Measurements from ENCODE around the gene FAM25G.
A peak's percentile ranks its signal among the peaks of the same experiment; 100 is the strongest.
"Not testable (repeated sequence)": the region's sequence is repeated elsewhere in the genome, so short reads cannot be mapped to it uniquely, and the experiment has no call there.

FAM25G gene

GRCh38 chr10:47462577-47463358, 28.7 kb downstream of the FAM25G start:
- not testable (repeated sequence) for DNase-seq

GRCh38 chr10:47461261-47461687, 30.2 kb downstream of the FAM25G start:
- peak; percentile 28 for DNase-seq

GRCh38 chr10:47458466-47459154, 32.9 kb downstream of the FAM25G start:
- DNase-seq: peak; percentile 67

- no peak for DNase-seq
Measured at GRCh38 chr10:47457826-47458225, 33.7 kb downstream of the FAM25G start.

- DNase-seq: no peak
Measured at GRCh38 chr10:47457528-47457820, 34.0 kb downstream of the FAM25G start.

GRCh38 chr10:47456794-47457527, 34.5 kb downstream of the FAM25G start:
- DNase-seq: no peak

- no peak for DNase-seq
Measured at GRCh38 chr10:47456079-47456785, 35.3 kb downstream of the FAM25G start.

- DNase-seq: not testable (repeated sequence)
Measured at GRCh38 chr10:47455350-47456078, 36.0 kb downstream of the FAM25G start.

- no peak for DNase-seq
Measured at GRCh38 chr10:47454780-47455058, 36.8 kb downstream of the FAM25G start.

GRCh38 chr10:47454008-47454779, 37.3 kb downstream of the FAM25G start:
- no peak for DNase-seq

- DNase-seq: no peak
Measured at GRCh38 chr10:47453141-47454007, 38.1 kb downstream of the FAM25G start.

- DNase-seq: no peak
Measured at GRCh38 chr10:47452495-47453140, 38.9 kb downstream of the FAM25G start.

- DNase-seq: no peak
Measured at GRCh38 chr10:47451998-47452494, 39.5 kb downstream of the FAM25G start.

GRCh38 chr10:47451273-47451997, 40.1 kb downstream of the FAM25G start:
- DNase-seq: no peak

- no peak for DNase-seq
Measured at GRCh38 chr10:47450442-47450841, 41.1 kb downstream of the FAM25G start.

- DNase-seq: no peak
Measured at GRCh38 chr10:47449979-47450378, 41.5 kb downstream of the FAM25G start.

- no peak for DNase-seq
Measured at GRCh38 chr10:47449102-47449978, 42.2 kb downstream of the FAM25G start.

GRCh38 chr10:47447705-47448104, 43.8 kb downstream of the FAM25G start:
- no peak for DNase-seq
